ENCODE results near the gene PARD3B. TPM values are rescaled to one million over a fixed set of nuclear protein-coding genes. Genes with fewer than 3 reads are reported as not detected.

PARD3B gene
- total RNA-seq, 1 donor from 2014 or later: 18.4 TPM

DNA sequence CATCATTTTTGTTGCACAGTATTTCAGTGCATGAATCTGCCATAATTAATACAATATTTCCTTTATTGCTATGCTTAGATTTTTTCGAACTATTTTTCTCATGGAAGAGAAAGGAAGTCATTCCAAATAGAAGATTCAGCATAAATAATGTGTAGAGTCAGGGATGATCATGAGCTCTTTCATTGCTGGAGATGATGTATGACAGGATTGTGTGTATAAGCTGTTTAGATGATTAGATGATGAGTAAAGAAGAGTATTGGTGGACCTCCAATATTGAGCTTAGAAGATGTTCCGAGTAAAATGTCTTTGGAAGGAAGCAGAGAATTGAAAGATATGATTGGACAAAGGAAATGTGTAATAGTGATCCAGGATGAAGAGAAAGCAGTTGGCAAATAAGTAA, 364.5 kb downstream of the PARD3B start:
- no peak for TF ChIP-seq CTCF (conservative IDR thresholded peaks at IDR 0.05)
- no peaks in the 10 kb centered on the region for H3K36me3 Mint-ChIP-seq (ENCODE audit: low read depth)
- no peaks in the 10 kb centered on the region for H3K27me3 Mint-ChIP-seq (ENCODE audit: low read depth)
- H3K4me1 Mint-ChIP-seq: no peaks in the 10 kb centered on the region
- no peak for DNase-seq (ENCODE audit: low read depth, low spot score)
- no peak overlapping the region for H3K27ac Mint-ChIP-seq (ENCODE audit: unreplicated experiment)
- H3K9me3 Mint-ChIP-seq: no peaks in the 10 kb centered on the region
- no peak overlapping the region for H3K4me3 Mint-ChIP-seq

DNA sequence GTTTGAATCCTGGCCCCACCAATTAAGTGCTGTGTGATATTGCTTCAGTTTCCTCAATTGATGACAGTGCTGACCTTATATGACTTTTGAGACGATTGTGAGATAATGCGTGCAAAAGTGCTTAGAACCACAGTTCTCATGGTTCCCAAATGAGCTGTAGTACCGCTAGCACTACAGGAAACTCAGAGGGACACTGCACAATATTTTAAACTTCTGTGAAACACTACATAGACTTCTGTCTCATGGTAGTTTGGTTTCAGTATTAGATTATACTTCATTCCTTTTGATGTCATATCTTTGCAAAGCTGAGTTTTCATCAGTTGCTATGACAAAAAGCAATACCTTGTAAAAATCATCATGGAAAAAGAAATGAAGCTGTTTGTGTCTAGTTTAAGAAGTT, 368.0 kb downstream of the PARD3B start:
- no peak for DNase-seq (ENCODE audit: low read depth, low spot score)
- H3K27me3 Mint-ChIP-seq (ENCODE audit: low read depth): no peaks in the 10 kb centered on the region
- H3K27ac Mint-ChIP-seq (ENCODE audit: unreplicated experiment): no peak overlapping the region
- no peaks in the 10 kb centered on the region for H3K4me1 Mint-ChIP-seq
- H3K9me3 Mint-ChIP-seq: no peaks in the 10 kb centered on the region
- TF ChIP-seq CTCF (conservative IDR thresholded peaks at IDR 0.05): no peak
- H3K4me3 Mint-ChIP-seq: no peak overlapping the region
- no peaks in the 10 kb centered on the region for H3K36me3 Mint-ChIP-seq (ENCODE audit: low read depth)

- H3K4me1 Mint-ChIP-seq: no peaks in the 10 kb centered on the region
- H3K4me3 Mint-ChIP-seq: no peak overlapping the region
- H3K36me3 Mint-ChIP-seq (ENCODE audit: low read depth): no peaks in the 10 kb centered on the region
- DNase-seq (ENCODE audit: low read depth, low spot score): no peak
- no peak for TF ChIP-seq CTCF (conservative IDR thresholded peaks at IDR 0.05)
- no peak overlapping the region for H3K27ac Mint-ChIP-seq (ENCODE audit: unreplicated experiment)
- no peaks in the 10 kb centered on the region for H3K9me3 Mint-ChIP-seq
- H3K27me3 Mint-ChIP-seq (ENCODE audit: low read depth): no peaks in the 10 kb centered on the region
Observed at GRCh38 chr2:204913854-204914464, 368.7 kb downstream of the PARD3B start.

GRCh38 chr2:204914708-204915107, 369.4 kb downstream of the PARD3B start:
- no peak for TF ChIP-seq CTCF (conservative IDR thresholded peaks at IDR 0.05)
- H3K4me3 Mint-ChIP-seq: no peak overlapping the region
- DNase-seq (ENCODE audit: low read depth, low spot score): no peak
- H3K9me3 Mint-ChIP-seq: no peaks in the 10 kb centered on the region
- no peaks in the 10 kb centered on the region for H3K36me3 Mint-ChIP-seq (ENCODE audit: low read depth)
- no peaks in the 10 kb centered on the region for H3K27me3 Mint-ChIP-seq (ENCODE audit: low read depth)
- no peak overlapping the region for H3K27ac Mint-ChIP-seq (ENCODE audit: unreplicated experiment)
- H3K4me1 Mint-ChIP-seq: no peaks in the 10 kb centered on the region

GRCh38 chr2:204917089-204917701, 371.9 kb downstream of the PARD3B start:
- no peaks in the 10 kb centered on the region for H3K4me1 Mint-ChIP-seq
- no peak for DNase-seq (ENCODE audit: low read depth, low spot score)
- H3K4me3 Mint-ChIP-seq: no peak overlapping the region
- H3K27ac Mint-ChIP-seq (ENCODE audit: unreplicated experiment): no peak overlapping the region
- TF ChIP-seq CTCF (conservative IDR thresholded peaks at IDR 0.05): no peak
- H3K36me3 Mint-ChIP-seq (ENCODE audit: low read depth): no peaks in the 10 kb centered on the region
- no peaks in the 10 kb centered on the region for H3K9me3 Mint-ChIP-seq
- no peaks in the 10 kb centered on the region for H3K27me3 Mint-ChIP-seq (ENCODE audit: low read depth)

Measured in neural crest cell (in vitro differentiated cells).